Endothelial cell of umbilical vein (primary cell): ENCODE data around the gene AQR. TPM values are rescaled to one million over a fixed set of nuclear protein-coding genes. Genes with fewer than 3 reads are reported as not detected.

Experiments
- BruUV-seq: library from RNA; stranded (reverse); fragments of 400-500 nt; replicated peaks from 2 replicates; lab custom pipeline; 2021; lab: Mats Ljungman, UMichigan
- CTCF ChIA-PET: fragments of 300-600, 350-600 bp; sonication (Branson Sonifier 250); formaldehyde crosslinking; loops from one replicate; lab custom pipeline; 2021; ENCODE audit warnings: antibody characterized with exemption, inconsistent platforms; lab: Charles Lee
- POLR2A ChIA-PET: fragments of 300-600, 350-600 bp; sonication (Branson Sonifier 250); formaldehyde crosslinking; loops from one replicate; lab custom pipeline; 2021; ENCODE audit warnings: antibody characterized with exemption, inconsistent platforms; lab: Charles Lee
- DNase-seq: peaks from one replicate; pipeline ENCODE4 v3.0.0-alpha.2; 2011; ENCODE audit warnings: low read depth, low spot score
- FAIRE-seq: peaks from 2 replicates; lab custom pipeline; 2011; peaks lifted over from hg19 to GRCh38; lab: Jason Lieb, UNC
- H2AFZ ChIP-seq: 2 replicates; pipeline ENCODE4 v1.6.0; 2012; ENCODE audit warnings: low read depth, low read length, control low read depth, inconsistent platforms
- H3K27ac ChIP-seq: 2 replicates; pipeline ENCODE4 v1.5.1; 2011; ENCODE audit warnings: low read depth, mild to moderate bottlenecking, control low read depth, low read length, moderate library complexity; ENCODE audit not compliant: insufficient read depth
- H3K27me3 ChIP-seq, 2 experiments: 2 replicates each; pipeline versions ENCODE4 v1.6.0 to v1.6.1; 2011; ENCODE audit warnings: low read length in 2 of 2, mixed read lengths in 1 of 2; ENCODE audit not compliant: control insufficient read depth in 2 of 2, insufficient read depth in 2 of 2
- H3K36me3 ChIP-seq, 2 experiments: 2 replicates in 1 of 2; 3 replicates in 1 of 2; pipeline ENCODE4 v1.5.1; 2011; ENCODE audit warnings: low read length in 2 of 2, mild to moderate bottlenecking in 1 of 2, moderate library complexity in 1 of 2; ENCODE audit not compliant: control insufficient read depth in 2 of 2, insufficient read depth in 2 of 2; ENCODE audit errors: extremely low read depth in 1 of 2
- H3K4me1 ChIP-seq: 3 replicates; pipeline ENCODE4 v1.5.1; 2011; ENCODE audit warnings: mild to moderate bottlenecking, low read length; ENCODE audit not compliant: control insufficient read depth, insufficient read depth; ENCODE audit errors: extremely low read depth
- H3K4me2 ChIP-seq: 2 replicates; pipeline ENCODE4 v1.6.1; 2011; ENCODE audit warnings: low read length, control low read depth, mixed read lengths; ENCODE audit not compliant: insufficient read depth
- H3K4me3 ChIP-seq, 3 experiments: fragments of 200-600 bp in 1 of 3; sonication (generic), shearing (Covaris generic) in 1 of 3; replicated peaks in 1 of 3; 2 replicates each; pipeline ENCODE4 v1.5.1; 2011 to 2016; ENCODE audit warnings: control low read depth in 3 of 3, low read length in 3 of 3, mild to moderate bottlenecking in 2 of 3, inconsistent platforms in 1 of 3, low read depth in 1 of 3, moderate library complexity in 1 of 3; ENCODE audit not compliant: insufficient read depth in 1 of 3
- H3K79me2 ChIP-seq: 2 replicates; pipeline ENCODE4 v1.6.0; 2012; ENCODE audit warnings: low read length, inconsistent platforms; ENCODE audit not compliant: control insufficient read depth, insufficient read depth
- H3K9ac ChIP-seq: replicated peaks from 2 replicates; pipeline ENCODE3; 2011; ENCODE audit warnings: low read length, control low read depth; ENCODE audit not compliant: insufficient read depth; ENCODE audit errors: extremely low read depth
- H3K9me1 ChIP-seq: replicated peaks from 3 replicates; pipeline ENCODE4 v1.6.0; 2011; ENCODE audit warnings: mild to moderate bottlenecking, low read length; ENCODE audit not compliant: control insufficient read depth, insufficient read depth; ENCODE audit errors: extremely low read depth
- H3K9me3 ChIP-seq: replicated peaks from 2 replicates; pipeline ENCODE4 v1.5.1; 2012; ENCODE audit warnings: low read length, inconsistent platforms; ENCODE audit not compliant: control insufficient read depth, insufficient read depth
- H4K20me1 ChIP-seq: replicated peaks from 2 replicates; pipeline ENCODE3; 2011; ENCODE audit warnings: mild to moderate bottlenecking, low read length; ENCODE audit not compliant: control insufficient read depth, insufficient read depth; ENCODE audit errors: extremely low read depth
- EZH2 ChIP-seq: IDR thresholded peaks from 2 replicates; pipeline ENCODE4 v1.6.1; 2012; ENCODE audit warnings: borderline replicate concordance, low read depth, mild to moderate bottlenecking, moderate library complexity, low read length, inconsistent platforms; ENCODE audit not compliant: severe bottlenecking
- FOS ChIP-seq: IDR thresholded peaks from 2 replicates; pipeline ENCODE4 v1.6.1; 2011; ENCODE audit warnings: mild to moderate bottlenecking, low read length, moderate library complexity, borderline replicate concordance; ENCODE audit not compliant: insufficient read depth
- GATA2 ChIP-seq: IDR thresholded peaks from 2 replicates; pipeline ENCODE4 v1.7.0; 2011; ENCODE audit warnings: low read depth, mild to moderate bottlenecking, moderate library complexity, mixed read lengths, low read length; ENCODE audit not compliant: insufficient read length, insufficient read depth
- MAX ChIP-seq: IDR thresholded peaks from 2 replicates; pipeline ENCODE4 v1.6.1; 2011; ENCODE audit not compliant: insufficient read depth, insufficient read length
- POLR2A ChIP-seq: IDR thresholded peaks from 2 replicates; pipeline ENCODE4 v1.6.1; 2012; ENCODE audit warnings: low read depth, mild to moderate bottlenecking, control low read depth, low read length
- dilution Hi-C: fragments of 300-500 bp; cut with MboI; formaldehyde crosslinking; loops from one replicate; pipeline ENCODE4 v1.15.0; 2019; ENCODE audit warnings: low sequenced_read_pairs; ENCODE audit not compliant: extremely low pct_ligation_motif_present
- intact Hi-C: fragments of 100-400 bp; cut with micrococcal nuclease; formaldehyde crosslinking; loops from one replicate; pipeline ENCODE4 v1.10.0; 2022
- polyA plus RNA-seq, 4 experiments: library from polyadenylated mRNA; depleted of rRNA in 3 of 4; stranded (reverse) in 3 of 4; unstranded in 1 of 4; fragments of >200 nt; gene quantifications; 2 replicates each; pipeline versions ENCODE4 v1.2.1 to v1.2.3, GENCODE V29; 2011 to 2012; ENCODE audit warnings: missing spikeins in 1 of 4
- total RNA-seq: library from RNA; stranded (reverse); gene quantifications from 2 replicates; pipeline ENCODE4 v1.2.3, GENCODE V29; 2021
- TF ChIP-seq, protein P1 (sequence below), 2 donors: IDR thresholded peaks; 1 replicate in 1 of 2; 2 replicates in 1 of 2; pipeline ENCODE4 v1.5.1; 2011; ENCODE audit warnings: low read length in 2 of 2, mild to moderate bottlenecking in 2 of 2, moderate library complexity in 2 of 2, control low read depth in 1 of 2, inconsistent platforms in 1 of 2, low read depth in 1 of 2; ENCODE audit not compliant: insufficient read depth in 1 of 2; ENCODE audit errors: extremely low read depth in 1 of 2

Gene AQR
- total and polyA plus RNA-seq, 2 donors (not counting 3 experiments of a cell fraction or from before 2014, with no cell fraction given), result 18.7 to 37.5 TPM

- CTCF ChIA-PET, result interaction anchor here (1.1 to 1.4 kb wide), 2 partner anchors 11 to 16 kb away, joined by 3 to 5 read pairs; no protein-coding TSS in a partner anchor
- Histone ChIP-seq H4K20me1 (no peaks in the 10 kb centered on the region), H3K27me3 (no peaks in the 10 kb centered on the region), H2AFZ (no peak overlapping the region), H3K4me1 (peaks cover 14% of the 10 kb centered on the region), H3K9me1 (no peaks in the 10 kb centered on the region), H3K4me3 (no peak overlapping the region), H3K9me3 (no peaks in the 10 kb centered on the region), H3K27ac (no peak overlapping the region), H3K4me2 (no peak overlapping the region), H3K36me3 (no peaks in the 10 kb centered on the region), H3K79me2 (no peaks in the 10 kb centered on the region), H3K9ac (no peak overlapping the region)
- no peak for DNase-seq
- intact Hi-C loops (no loop called here), dilution Hi-C loops (no loop called here)
- TF ChIP-seq MAX (no peak), POLR2A (no peak)
- no peak for FAIRE-seq
- POLR2A ChIA-PET, result no interaction called here
- TSS peak; percentile 3 for BruUV-seq
These were observed 120.1 kb downstream of the AQR start for GRCh38 chr15:34849364-34849959.

- intact Hi-C loops (no loop called here), dilution Hi-C loops (no loop called here)
- TF ChIP-seq EZH2 (no peak), MAX (no peak), GATA2 (no peak), POLR2A (no peak), FOS (no peak)
- TF ChIP-seq, protein P1, sequence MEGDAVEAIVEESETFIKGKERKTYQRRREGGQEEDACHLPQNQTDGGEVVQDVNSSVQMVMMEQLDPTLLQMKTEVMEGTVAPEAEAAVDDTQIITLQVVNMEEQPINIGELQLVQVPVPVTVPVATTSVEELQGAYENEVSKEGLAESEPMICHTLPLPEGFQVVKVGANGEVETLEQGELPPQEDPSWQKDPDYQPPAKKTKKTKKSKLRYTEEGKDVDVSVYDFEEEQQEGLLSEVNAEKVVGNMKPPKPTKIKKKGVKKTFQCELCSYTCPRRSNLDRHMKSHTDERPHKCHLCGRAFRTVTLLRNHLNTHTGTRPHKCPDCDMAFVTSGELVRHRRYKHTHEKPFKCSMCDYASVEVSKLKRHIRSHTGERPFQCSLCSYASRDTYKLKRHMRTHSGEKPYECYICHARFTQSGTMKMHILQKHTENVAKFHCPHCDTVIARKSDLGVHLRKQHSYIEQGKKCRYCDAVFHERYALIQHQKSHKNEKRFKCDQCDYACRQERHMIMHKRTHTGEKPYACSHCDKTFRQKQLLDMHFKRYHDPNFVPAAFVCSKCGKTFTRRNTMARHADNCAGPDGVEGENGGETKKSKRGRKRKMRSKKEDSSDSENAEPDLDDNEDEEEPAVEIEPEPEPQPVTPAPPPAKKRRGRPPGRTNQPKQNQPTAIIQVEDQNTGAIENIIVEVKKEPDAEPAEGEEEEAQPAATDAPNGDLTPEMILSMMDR (IDR thresholded peaks at IDR 0.05; ENCODE audit: extremely low read depth in 1 of 2, insufficient read depth in 1 of 2, low read depth in 1 of 2, low read length in 2 of 2), result no peak
- H4K20me1 ChIP-seq, result no peaks in the 10 kb centered on the region
- no peak for FAIRE-seq
- H3K27ac ChIP-seq, result no peak overlapping the region
- no peaks in the 10 kb centered on the region for H3K9me1 ChIP-seq
- CTCF ChIA-PET, result no interaction called here
- H3K27me3 ChIP-seq, result no peaks in the 10 kb centered on the region
- BruUV-seq, result no TSS peak
- POLR2A ChIA-PET, result no interaction called here
- no peak for DNase-seq
- H3K36me3 ChIP-seq, result no peaks in the 10 kb centered on the region
- no peak overlapping the region for H3K4me3 ChIP-seq
- no peak overlapping the region for H3K4me2 ChIP-seq
- H2AFZ ChIP-seq, result no peak overlapping the region
- no peak overlapping the region for H3K9ac ChIP-seq
- peaks cover 3% of the 10 kb centered on the region for H3K4me1 ChIP-seq
- H3K79me2 ChIP-seq, result no peaks in the 10 kb centered on the region
- no peaks in the 10 kb centered on the region for H3K9me3 ChIP-seq
These were observed 121.9 kb downstream of the AQR start for GRCh38 chr15:34847598-34847997.
